CD4-positive, alpha-beta T cell (primary cell): ENCODE results near the gene KRT8. TPM values are rescaled to one million over a fixed set of nuclear protein-coding genes. Genes with fewer than 3 reads are reported as not detected.

ENCODE experiments used
- ATAC-seq: fragments of 200-7000 bp; cut with Tn5 transposase; one replicate; pipeline ENCODE4 v1.10.0; 2022; ENCODE audit warnings: mild to moderate bottlenecking; ENCODE audit not compliant: poor library complexity
- CTCF ChIA-PET: fragments of 350-600 bp; sonication (Branson Sonifier 250); formaldehyde crosslinking; loops from one replicate; lab custom pipeline; 2021; ENCODE audit warnings: antibody characterized with exemption, inconsistent platforms; lab: Charles Lee
- POLR2A ChIA-PET: fragments of 350-600 bp; sonication (Branson Sonifier 250); formaldehyde crosslinking; loops from one replicate; lab custom pipeline; 2021; ENCODE audit warnings: antibody characterized with exemption, inconsistent platforms; lab: Charles Lee
- DNase-seq, 14 experiments: peaks; one replicate each; pipeline ENCODE4 v3.0.0-alpha.2; 2013 to 2020; ENCODE audit warnings: mixed read lengths in 2 of 14
- H3K27ac ChIP-seq, 2 donors: one replicate each; pipeline versions ENCODE4 v1.5.1 to v1.7.0; 2013; ENCODE audit warnings: low read length in 2 of 2, low read depth in 1 of 2, mild to moderate bottlenecking in 1 of 2
- H3K27me3 ChIP-seq, 2 experiments: 1 replicate in 1 of 2; 2 replicates in 1 of 2; pipeline versions ENCODE4 v1.6.1 to v1.7.0; 2013; ENCODE audit warnings: low read length in 2 of 2, control low read depth in 1 of 2, mild to moderate bottlenecking in 1 of 2, moderate library complexity in 1 of 2; ENCODE audit not compliant: insufficient read depth in 2 of 2, control insufficient read depth in 1 of 2
- H3K36me3 ChIP-seq: one replicate; pipeline ENCODE4 v1.6.1; 2013; ENCODE audit warnings: low read length, control low read depth; ENCODE audit not compliant: insufficient read depth
- H3K4me1 ChIP-seq: one replicate; pipeline ENCODE4 v1.6.1; 2013; ENCODE audit warnings: low read length, control low read depth; ENCODE audit not compliant: insufficient read depth
- H3K4me3 ChIP-seq: one replicate; pipeline ENCODE4 v1.5.1; 2013; ENCODE audit warnings: mild to moderate bottlenecking, low read length, moderate library complexity
- H3K9me3 ChIP-seq, 2 experiments: 1 replicate in 1 of 2; 2 replicates in 1 of 2; pipeline versions ENCODE4 v1.6.1 to v1.7.0; 2013; ENCODE audit warnings: low read length in 2 of 2, mild to moderate bottlenecking in 2 of 2, control low read depth in 1 of 2, moderate library complexity in 1 of 2; ENCODE audit not compliant: control insufficient read depth in 1 of 2, insufficient read depth in 1 of 2
- H3K27ac Mint-ChIP-seq: one replicate; pipeline ENCODE4 v1.8.0; 2020; ENCODE audit warnings: mixed read lengths
- H3K27me3 Mint-ChIP-seq: one replicate; pipeline ENCODE4 v1.8.0; 2021; ENCODE audit warnings: mixed read lengths
- H3K36me3 Mint-ChIP-seq: one replicate; pipeline ENCODE4 v1.8.0; 2021; ENCODE audit warnings: low read depth, mixed read lengths
- H3K4me1 Mint-ChIP-seq: one replicate; pipeline ENCODE4 v1.8.0; 2021; ENCODE audit warnings: low read depth, mixed read lengths
- H3K4me3 Mint-ChIP-seq: one replicate; pipeline ENCODE4 v1.8.0; 2020; ENCODE audit warnings: mild to moderate bottlenecking, mixed read lengths
- H3K9me3 Mint-ChIP-seq: one replicate; pipeline ENCODE4 v1.8.0; 2020; ENCODE audit warnings: mixed read lengths
- intact Hi-C, 2 experiments: fragments of 100-400 bp; cut with DNase I in 1 of 2; cut with micrococcal nuclease in 1 of 2; formaldehyde crosslinking; loops; one replicate each; pipeline versions ENCODE4 v1.15.1 to v1.9.0; 2023 to 2025; cut with DNase I, micrococcal nuclease
- total RNA-seq, 174 experiments: library from RNA in 2 of 174; stranded (reverse) in 2 of 174; gene quantifications; one replicate each; pipeline ENCODE4 v1.2.3 and lab custom pipeline; 2021 to 2026
- TF ChIP-seq, protein P1 (sequence below): fragments of 200-600 bp; IDR thresholded peaks from one replicate; pipeline ENCODE4 v1.8.0; 2022; ENCODE audit warnings: antibody characterized with exemption, mild to moderate bottlenecking

Gene KRT8
- total RNA-seq, 2 experiments from 2014 or later, result 0.63 to 0.89 TPM

DNA sequence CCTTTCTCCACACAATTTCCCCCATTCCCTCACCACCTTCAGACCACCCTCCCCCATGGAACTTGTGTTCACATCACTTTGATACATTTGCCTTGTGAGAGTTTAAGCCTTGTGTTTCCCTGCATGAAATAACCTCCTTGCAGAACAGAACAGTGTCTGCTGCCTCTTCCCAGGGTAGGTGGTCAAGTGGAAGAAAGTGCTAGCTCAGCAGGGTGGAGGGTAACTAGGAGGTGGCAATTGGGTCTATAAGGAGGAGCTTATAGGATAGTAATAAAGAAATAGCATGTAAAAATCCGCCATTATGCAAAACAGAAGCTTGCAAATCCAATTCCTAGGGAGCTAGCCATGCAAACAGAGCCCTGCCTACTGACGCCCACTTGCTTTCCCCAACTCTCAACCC is 13.9 kb upstream of the KRT8 start:
- CTCF ChIA-PET, result no interaction called here
- no peaks in the 10 kb centered on the region for H3K36me3 Mint-ChIP-seq

DNA sequence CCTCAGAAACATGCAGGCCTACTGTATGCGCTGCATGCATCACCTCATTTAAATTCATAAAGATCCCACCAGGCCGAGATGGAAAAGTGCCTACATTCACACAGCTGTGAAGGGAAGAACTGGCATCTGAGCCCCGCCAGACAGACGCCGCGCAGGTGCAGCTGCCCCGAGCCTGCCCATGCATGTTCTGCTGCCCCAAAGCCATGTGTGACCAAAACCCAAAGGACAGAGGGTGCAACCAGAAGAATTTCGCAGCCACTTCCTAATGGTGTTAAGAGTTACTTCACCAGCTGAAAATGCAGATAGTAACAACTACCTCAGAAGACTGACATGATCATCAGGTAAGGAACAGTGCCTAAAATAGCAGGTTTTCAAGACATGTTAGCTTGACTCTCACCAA is 13.5 kb upstream of the KRT8 start:
- CTCF ChIA-PET, result no interaction called here

More for the DNA sequence above, 13.9 kb upstream of the KRT8 start:
- Histone ChIP-seq H3K27ac (no peak overlapping the region), H3K4me1 (no peaks in the 10 kb centered on the region), H3K4me3 (no peak overlapping the region), H3K36me3 (no peaks in the 10 kb centered on the region), H3K27me3 (no peaks in the 10 kb centered on the region), H3K9me3 (no peaks in the 10 kb centered on the region)
- intact Hi-C loops, result no loop called here
- no peak overlapping the region for H3K27ac Mint-ChIP-seq
- POLR2A ChIA-PET, result no interaction called here
- TF ChIP-seq, protein P1, sequence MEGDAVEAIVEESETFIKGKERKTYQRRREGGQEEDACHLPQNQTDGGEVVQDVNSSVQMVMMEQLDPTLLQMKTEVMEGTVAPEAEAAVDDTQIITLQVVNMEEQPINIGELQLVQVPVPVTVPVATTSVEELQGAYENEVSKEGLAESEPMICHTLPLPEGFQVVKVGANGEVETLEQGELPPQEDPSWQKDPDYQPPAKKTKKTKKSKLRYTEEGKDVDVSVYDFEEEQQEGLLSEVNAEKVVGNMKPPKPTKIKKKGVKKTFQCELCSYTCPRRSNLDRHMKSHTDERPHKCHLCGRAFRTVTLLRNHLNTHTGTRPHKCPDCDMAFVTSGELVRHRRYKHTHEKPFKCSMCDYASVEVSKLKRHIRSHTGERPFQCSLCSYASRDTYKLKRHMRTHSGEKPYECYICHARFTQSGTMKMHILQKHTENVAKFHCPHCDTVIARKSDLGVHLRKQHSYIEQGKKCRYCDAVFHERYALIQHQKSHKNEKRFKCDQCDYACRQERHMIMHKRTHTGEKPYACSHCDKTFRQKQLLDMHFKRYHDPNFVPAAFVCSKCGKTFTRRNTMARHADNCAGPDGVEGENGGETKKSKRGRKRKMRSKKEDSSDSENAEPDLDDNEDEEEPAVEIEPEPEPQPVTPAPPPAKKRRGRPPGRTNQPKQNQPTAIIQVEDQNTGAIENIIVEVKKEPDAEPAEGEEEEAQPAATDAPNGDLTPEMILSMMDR, result no peak
- H3K4me3 Mint-ChIP-seq, result no peak overlapping the region
- H3K9me3 Mint-ChIP-seq, result no peaks in the 10 kb centered on the region
- no peak for ATAC-seq
- no peak for DNase-seq
- no peaks in the 10 kb centered on the region for H3K27me3 Mint-ChIP-seq
- H3K4me1 Mint-ChIP-seq, result no peaks in the 10 kb centered on the region

DNA sequence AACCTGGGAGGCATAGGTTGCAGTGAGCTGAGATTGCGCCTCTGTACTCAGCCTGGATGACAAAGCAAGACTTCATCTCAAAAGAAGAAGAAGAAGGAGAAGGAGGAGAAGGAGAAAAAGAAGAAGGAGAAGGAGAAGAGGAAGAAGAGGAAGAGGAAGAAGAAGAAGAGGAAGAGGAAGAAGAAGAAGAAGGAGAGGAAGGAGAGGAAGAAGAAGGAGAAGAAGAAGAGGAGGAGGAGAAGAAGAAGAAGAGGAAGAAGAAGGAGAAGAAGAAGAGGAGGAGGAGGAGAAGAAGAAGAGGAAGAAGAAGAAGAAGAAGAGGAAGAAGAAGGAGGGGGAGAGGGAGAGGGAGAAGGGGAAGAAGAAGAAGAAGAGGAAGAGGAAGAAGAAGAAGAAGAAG is 12.9 kb upstream of the KRT8 start:
- no peak overlapping the region for H3K27ac ChIP-seq
- Mint-ChIP-seq H3K4me1 (no peaks in the 10 kb centered on the region), H3K4me3 (no peak overlapping the region), H3K27ac (no peak overlapping the region), H3K9me3 (no peaks in the 10 kb centered on the region), H3K27me3 (peaks cover 4% of the 10 kb centered on the region), H3K36me3 (no peaks in the 10 kb centered on the region)
- H3K4me1 ChIP-seq, result no peaks in the 10 kb centered on the region
- DNase-seq (no peak), ATAC-seq (no peak)
- ChIA-PET POLR2A (no interaction called here), CTCF (no interaction called here)
- H3K4me3 ChIP-seq, result no peak overlapping the region
- H3K27me3 ChIP-seq, result no peaks in the 10 kb centered on the region
- TF ChIP-seq, protein P1, result no peak
- intact Hi-C loops, result no loop called here
- H3K9me3 ChIP-seq, result no peaks in the 10 kb centered on the region
- no peaks in the 10 kb centered on the region for H3K36me3 ChIP-seq

More for the DNA sequence above, 13.5 kb upstream of the KRT8 start:
- no peaks in the 10 kb centered on the region for H3K36me3 Mint-ChIP-seq
- no peaks in the 10 kb centered on the region for H3K9me3 Mint-ChIP-seq
- DNase-seq, result no peak
- H3K27me3 Mint-ChIP-seq, result peaks cover 4% of the 10 kb centered on the region
- ATAC-seq, result no peak
- Histone ChIP-seq H3K36me3 (no peaks in the 10 kb centered on the region), H3K27ac (no peak overlapping the region), H3K4me3 (no peak overlapping the region), H3K4me1 (no peaks in the 10 kb centered on the region), H3K9me3 (no peaks in the 10 kb centered on the region), H3K27me3 (no peaks in the 10 kb centered on the region)
- TF ChIP-seq, protein P1, result no peak
- no peaks in the 10 kb centered on the region for H3K4me1 Mint-ChIP-seq
- no peak overlapping the region for H3K27ac Mint-ChIP-seq
- intact Hi-C loops, result no loop called here
- POLR2A ChIA-PET, result no interaction called here
- H3K4me3 Mint-ChIP-seq, result no peak overlapping the region
